IMR-90 (cell line): ENCODE data around the gene S100A3. TPM values are rescaled to one million over a fixed set of nuclear protein-coding genes. Genes with fewer than 3 reads are reported as not detected.

Experiments used
- ATAC-seq: fragments of 200-7000 bp; cut with Tn5 transposase; 2 replicates; pipeline ENCODE4 v1.9.1; 2020; ENCODE audit warnings: low read depth, mild to moderate bottlenecking, moderate library complexity
- BruUV-seq: library from RNA; stranded (reverse); fragments of 400-500 nt; replicated peaks from 2 replicates; lab custom pipeline; 2021; lab: Mats Ljungman, UMichigan
- CTCF ChIA-PET: fragments of 300-600 bp; formaldehyde crosslinking; extraction: SDS; loops from one replicate; lab custom pipeline; 2021; ENCODE audit warnings: antibody characterized with exemption; lab: Yijun Ruan, JAX
- POLR2A ChIA-PET: fragments of 300-600 bp; sonication (Branson Sonifier 250); formaldehyde crosslinking; loops from one replicate; lab custom pipeline; 2022; ENCODE audit warnings: antibody characterized with exemption; ENCODE audit not compliant: unreplicated experiment; lab: Charles Lee
- DNase-seq: peaks from one replicate; pipeline ENCODE4 v3.0.0; 2013
- H2AFZ ChIP-seq: replicated peaks from 2 replicates; pipeline ENCODE3; 2013; ENCODE audit warnings: low read length, mild to moderate bottlenecking; ENCODE audit not compliant: poor library complexity
- H2AK5ac ChIP-seq: 2 replicates; pipeline ENCODE4 v1.6.1; 2013; ENCODE audit warnings: low read depth, low read length, inconsistent platforms
- H2AK9ac ChIP-seq: replicated peaks from 2 replicates; pipeline ENCODE3; 2013; ENCODE audit warnings: mild to moderate bottlenecking, low read depth, low read length, moderate library complexity; ENCODE audit not compliant: poor library complexity
- H2BK120ac ChIP-seq: 2 replicates; pipeline ENCODE4 v1.6.1; 2013; ENCODE audit warnings: low read depth, low read length, inconsistent platforms
- H2BK15ac ChIP-seq: 3 replicates; pipeline ENCODE4 v1.6.1; 2013; ENCODE audit warnings: low read depth, low read length, inconsistent platforms
- H2BK20ac ChIP-seq: 2 replicates; pipeline ENCODE4 v1.6.1; 2013; ENCODE audit warnings: low read depth, mild to moderate bottlenecking, inconsistent platforms, low read length, moderate library complexity
- H2BK5ac ChIP-seq: 2 replicates; pipeline ENCODE4 v1.6.1; 2013; ENCODE audit warnings: mild to moderate bottlenecking, low read depth, low read length, inconsistent platforms; ENCODE audit not compliant: poor library complexity, severe bottlenecking
- H3K14ac ChIP-seq: replicated peaks from 2 replicates; pipeline ENCODE4 v1.6.1; 2013; ENCODE audit warnings: low read depth, low read length, inconsistent platforms
- H3K18ac ChIP-seq: 2 replicates; pipeline ENCODE4 v1.6.1; 2013; ENCODE audit warnings: low read depth, low read length, control low read depth
- H3K23ac ChIP-seq: 2 replicates; pipeline ENCODE4 v1.6.1; 2013; ENCODE audit warnings: low read depth, low read length, inconsistent platforms
- H3K27ac ChIP-seq: 2 replicates; pipeline ENCODE4 v1.5.1; 2013; ENCODE audit warnings: mild to moderate bottlenecking, control low read depth, low read length; ENCODE audit not compliant: insufficient read depth
- H3K27me3 ChIP-seq: 2 replicates; pipeline ENCODE4 v1.6.1; 2013; ENCODE audit warnings: low read length; ENCODE audit not compliant: control insufficient read depth, insufficient read depth
- H3K36me3 ChIP-seq: 2 replicates; pipeline ENCODE4 v1.6.1; 2013; ENCODE audit warnings: low read length, mixed read lengths; ENCODE audit not compliant: control insufficient read depth, insufficient read depth
- H3K4ac ChIP-seq: 2 replicates; pipeline ENCODE4 v1.6.1; 2013; ENCODE audit warnings: low read depth, low read length, inconsistent platforms
- H3K4me1 ChIP-seq: 2 replicates; pipeline ENCODE4 v1.6.1; 2013; ENCODE audit warnings: low read length, mixed read lengths; ENCODE audit not compliant: control insufficient read depth, insufficient read depth
- H3K4me2 ChIP-seq: 2 replicates; pipeline ENCODE4 v1.6.1; 2013; ENCODE audit warnings: low read depth, mild to moderate bottlenecking, control low read depth, low read length, moderate library complexity
- H3K4me3 ChIP-seq: 2 replicates; pipeline ENCODE4 v1.5.1; 2013; ENCODE audit warnings: low read depth, mild to moderate bottlenecking, control low read depth, low read length, moderate library complexity; ENCODE audit not compliant: insufficient read depth
- H3K56ac ChIP-seq: 2 replicates; pipeline ENCODE4 v1.6.1; 2013; ENCODE audit warnings: low read length, inconsistent platforms; ENCODE audit not compliant: insufficient read depth; ENCODE audit errors: extremely low read depth
- H3K79me1 ChIP-seq, 2 experiments: 2 replicates each; pipeline ENCODE4 v1.6.1; 2013; ENCODE audit warnings: low read length in 2 of 2, inconsistent platforms in 1 of 2, low read depth in 1 of 2
- H3K9ac ChIP-seq: 2 replicates; pipeline ENCODE4 v1.6.1; 2013; ENCODE audit warnings: low read depth, low read length, control low read depth
- H3K9me1 ChIP-seq: 2 replicates; pipeline ENCODE4 v1.6.1; 2013; ENCODE audit warnings: low read length, inconsistent platforms; ENCODE audit not compliant: insufficient read depth
- H3K9me3 ChIP-seq: 2 replicates; pipeline ENCODE4 v1.6.1; 2013; ENCODE audit warnings: low read length; ENCODE audit not compliant: control insufficient read depth, insufficient read depth
- H4K20me1 ChIP-seq: 2 replicates; pipeline ENCODE4 v1.6.1; 2013; ENCODE audit warnings: low read length, inconsistent platforms; ENCODE audit not compliant: insufficient read depth
- H4K5ac ChIP-seq: 2 replicates; pipeline ENCODE4 v1.6.1; 2013; ENCODE audit warnings: mild to moderate bottlenecking, low read depth, low read length, control low read depth
- H4K8ac ChIP-seq, 2 experiments: 2 replicates each; pipeline ENCODE4 v1.6.1; 2013; ENCODE audit warnings: low read depth in 2 of 2, low read length in 2 of 2, control low read depth in 1 of 2, inconsistent platforms in 1 of 2
- H4K91ac ChIP-seq: 2 replicates; pipeline ENCODE4 v1.6.1; 2013; ENCODE audit warnings: low read depth, low read length, inconsistent platforms; ENCODE audit not compliant: insufficient read depth
- MAFK ChIP-seq: IDR thresholded peaks from 2 replicates; pipeline ENCODE4 v1.6.1; 2012; ENCODE audit warnings: low read depth, low read length, improper control_type of control experiment
- RFX5 ChIP-seq: IDR thresholded peaks from 2 replicates; pipeline ENCODE4 v1.8.0; 2012; ENCODE audit warnings: low read depth, mild to moderate bottlenecking, low read length, moderate library complexity
- whole genome bisulfite sequencing, 2 experiments: methylation state at CpG; one replicate each; pipeline versions ENCODE4 v1.1.5 to v1.1.7; 2013; ENCODE audit warnings: missing lambda C conversion rate in 2 of 2; ENCODE audit not compliant: insufficient read length in 1 of 2; ENCODE audit errors: extremely low coverage in 2 of 2; 5-methylcytosine and 5-hydroxymethylcytosine counted together
- dilution Hi-C: fragments of 300-500 bp; cut with HindIII; formaldehyde crosslinking; loops from one replicate; pipeline ENCODE4 v1.14.3; 2018; ENCODE audit warnings: low sequenced_read_pairs; ENCODE audit not compliant: unreplicated experiment
- in situ Hi-C: fragments of 300-500 bp; cut with MboI; formaldehyde crosslinking; loops from 3 replicates; pipeline ENCODE4 v1.14.3; 2019; ENCODE audit warnings: low sequenced_read_pairs, inconsistent platforms, mixed read lengths
- intact Hi-C: fragments of 100-400 bp; cut with micrococcal nuclease; formaldehyde crosslinking; loops from 2 replicates; pipeline ENCODE4 v1.10.0; 2022
- polyA plus RNA-seq, 3 experiments: library from polyadenylated mRNA; depleted of rRNA; stranded (reverse); fragments of >200 nt; gene quantifications; 2 replicates each; pipeline ENCODE4 v1.2.3, GENCODE V29; 2012; ENCODE audit warnings: low replicate concordance in 1 of 3
- total RNA-seq: library from RNA; depleted of rRNA; stranded (reverse); fragments of >200 nt; gene quantifications from 2 replicates; pipeline ENCODE4 v1.2.3, GENCODE V29; 2012

Gene S100A3
- total and polyA plus RNA-seq, 2 of the 4 experiments (the other 2 are of a cell fraction) = 2.9 to 4.5 TPM

DNA sequence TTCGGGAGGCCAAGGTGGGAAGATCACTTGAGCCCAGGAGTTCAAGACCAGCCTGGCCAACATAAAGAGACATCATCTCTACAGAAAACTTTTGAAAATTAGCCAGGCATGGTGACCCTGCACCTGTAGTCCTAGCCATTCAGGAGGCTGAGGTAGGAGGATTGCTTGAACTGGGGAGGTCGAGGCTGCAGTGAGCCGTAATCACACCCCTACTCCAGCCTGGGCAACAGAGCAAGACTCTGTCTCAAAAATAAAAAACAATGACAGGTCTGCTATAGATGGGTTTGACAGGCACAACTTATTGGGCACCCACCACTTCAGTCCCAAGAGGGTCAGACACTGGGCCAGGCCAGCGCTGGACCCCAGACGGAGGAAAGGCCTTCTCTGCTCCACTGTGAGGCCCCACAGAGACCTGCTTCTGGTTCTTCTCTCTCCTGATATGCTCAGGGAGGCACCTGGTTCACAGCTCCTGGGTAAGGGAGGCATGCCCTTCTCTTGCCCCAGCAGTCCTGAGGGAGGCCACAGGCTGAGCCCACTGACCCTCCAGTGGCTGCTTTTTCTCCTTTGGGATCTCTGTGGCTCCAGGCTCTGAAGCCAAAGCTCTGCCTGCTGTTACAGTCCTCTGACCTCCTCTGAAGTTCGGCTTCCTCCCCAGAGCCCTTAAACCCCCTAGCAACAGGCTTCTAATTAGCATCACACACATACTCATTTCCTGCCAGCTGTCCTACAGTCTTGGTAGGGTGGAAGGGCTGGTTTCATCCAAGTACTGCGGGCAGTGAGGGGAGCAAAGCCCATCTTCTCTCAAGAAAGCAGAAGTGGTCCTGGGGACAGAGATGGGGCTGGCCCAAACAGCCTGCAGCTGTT is 49.5 kb upstream of the S100A3 start:
- Histone ChIP-seq H2BK5ac (peak overlapping the region; percentile 27), H2AK5ac (peak overlapping the region; percentile 47), H3K4me1 (peaks cover 8% of the 10 kb centered on the region), H3K4me2 (no peak overlapping the region), H3K18ac (no peak overlapping the region), H4K8ac (peak overlapping the region in 1 of 2 experiments; percentile 41; a peak in 1 of 4 replicates), H3K4me3 (no peak overlapping the region), H4K20me1 (no peaks in the 10 kb centered on the region), H3K27me3 (no peaks in the 10 kb centered on the region), H3K23ac (no peak overlapping the region), H2BK120ac (no peak overlapping the region), H4K91ac (peak overlapping the region; percentile 44; the same call in 1 of the 2 replicates), H3K9ac (no peak overlapping the region), H2BK15ac (no peak overlapping the region), H3K79me1 (peaks cover 2 to 12% of the 10 kb centered on the region in 2 experiments; a peak in 2 of 4 replicates), H2AK9ac (peak overlapping the region; percentile 56), H3K14ac (peak overlapping the region; percentile 56; the same call in 1 of the 2 replicates), H4K5ac (peak overlapping the region; percentile 14; the same call in 1 of the 2 replicates), H3K27ac (0 out of 2 replicates have a peak overlapping the region, but pooled peaks have one; percentile 0), H3K36me3 (no peaks in the 10 kb centered on the region), H2BK20ac (peak overlapping the region; percentile 1; the same call in 1 of the 2 replicates), H2AFZ (peak overlapping the region; percentile 68), H3K56ac (no peak overlapping the region), H3K9me1 (no peaks in the 10 kb centered on the region; the same call in none of the 2 replicates), H3K9me3 (no peaks in the 10 kb centered on the region), H3K4ac (peak overlapping the region; percentile 33; the same call in 1 of the 2 replicates)
- POLR2A ChIA-PET = no interaction called here
- BruUV-seq = no TSS peak
- peak; percentile 64; the same call in 1 of the 2 replicates for TF ChIP-seq RFX5
- no peak for TF ChIP-seq MAFK
- WGBS, 2 experiments = no CpG with 5 or more reads among the region's 7 CpGs
- intact Hi-C loops (no loop called here), dilution Hi-C loops (no loop called here), in situ Hi-C loops (no loop called here)
- ATAC-seq = peak; percentile 79
- DNase-seq = peak; percentile 78
- CTCF ChIA-PET = interaction anchor here (1.0 kb wide), 1 partner anchor 26 kb away, joined by 3 read pairs; no protein-coding TSS in a partner anchor
